Activated CD8-positive, alpha-beta memory T cell treated with anti-CD3 and anti-CD28 coated beads for 1 hour (primary cell): Measurements from ENCODE around the gene TYMS.

ENCODE experiments used
- DNase-seq, 2 donors: peaks; one replicate each; pipeline ENCODE4 v3.0.0-alpha.2; 2020; ENCODE audit warnings: low read depth in 1 of 2; ENCODE audit errors: extremely low read depth in 1 of 2

The TYMS gene

GRCh38 chr18:710418-711300 is 53.2 kb downstream of the TYMS start:
- DNase-seq, result no peak

GRCh38 chr18:711310-711656 is 53.8 kb downstream of the TYMS start:
- DNase-seq, result no peak

GRCh38 chr18:711657-712400 is 54.4 kb downstream of the TYMS start:
- DNase-seq, result peak; percentile 46 to 51

- peak; percentile 52 to 71 for DNase-seq
Observed at GRCh38 chr18:712401-713134, 55.1 kb downstream of the TYMS start, which contains the start of gene ENOSF1. Gene ENOSF1, minus strand, starts transcription at chr18:712630. Its CDS starts 43 bp downstream, at chr18:712587.

GRCh38 chr18:713135-713490 is 55.7 kb downstream of the TYMS start:
- DNase-seq, result no peak

- no peak for DNase-seq
Observed at GRCh38 chr18:715626-716025, 58.2 kb downstream of the TYMS start.

- no peak for DNase-seq
Observed at GRCh38 chr18:717003-717402, 59.5 kb downstream of the TYMS start.
